ENCODE results near the gene ELOVL6. TPM values are rescaled to one million over a fixed set of nuclear protein-coding genes. Genes with fewer than 3 reads are reported as not detected.

Gene ELOVL6
- total RNA-seq, 1 donor: 25.0 TPM

- H3K4me3 ChIP-seq (ENCODE audit: low read depth, low read length): no peak overlapping the region
- DNase-seq (ENCODE audit: low read depth): no peak
- TF ChIP-seq CTCF (IDR thresholded peaks at IDR 0.05; ENCODE audit: insufficient read depth, low read depth, low read length): no peak
These were observed 77.9 kb downstream of the ELOVL6 start for GRCh38 chr4:110120506-110120905.

- TF ChIP-seq CTCF (IDR thresholded peaks at IDR 0.05; ENCODE audit: insufficient read depth, low read depth, low read length): no peak
- peak; percentile 87 for DNase-seq (ENCODE audit: low read depth)
These were observed 78.5 kb downstream of the ELOVL6 start for GRCh38 chr4:110119880-110120279.

GRCh38 chr4:110119337-110119736 is 79.1 kb downstream of the ELOVL6 start:
- DNase-seq (ENCODE audit: low read depth): peak; percentile 68
- TF ChIP-seq CTCF (IDR thresholded peaks at IDR 0.05; ENCODE audit: insufficient read depth, low read depth, low read length): no peak
- H3K4me3 ChIP-seq (ENCODE audit: low read depth, low read length): peak overlapping the region; percentile 19

More at GRCh38 chr4:110119880-110120279, 78.5 kb downstream of the ELOVL6 start:
- H3K4me3 ChIP-seq (ENCODE audit: low read depth, low read length): peak overlapping the region; percentile 19

GRCh38 chr4:110112056-110112455 is 86.4 kb downstream of the ELOVL6 start:
- no peak overlapping the region for H3K4me3 ChIP-seq (ENCODE audit: low read depth, low read length)
- TF ChIP-seq CTCF (IDR thresholded peaks at IDR 0.05; ENCODE audit: insufficient read depth, low read depth, low read length): no peak
- no peak for DNase-seq (ENCODE audit: low read depth)

- TF ChIP-seq CTCF (IDR thresholded peaks at IDR 0.05; ENCODE audit: insufficient read depth, low read depth, low read length): no peak
- H3K4me3 ChIP-seq (ENCODE audit: low read depth, low read length): no peak overlapping the region
- no peak for DNase-seq (ENCODE audit: low read depth)
These were observed 89.0 kb downstream of the ELOVL6 start for GRCh38 chr4:110109455-110109854.

GRCh38 chr4:110108960-110109359 is 89.5 kb downstream of the ELOVL6 start:
- H3K4me3 ChIP-seq (ENCODE audit: low read depth, low read length): no peak overlapping the region

More at GRCh38 chr4:110108960-110109359, 89.5 kb downstream of the ELOVL6 start:
- no peak for TF ChIP-seq CTCF (IDR thresholded peaks at IDR 0.05; ENCODE audit: insufficient read depth, low read depth, low read length)
- no peak for DNase-seq (ENCODE audit: low read depth)
